ENCODE data around the gene DNAJC3.

- TF ChIP-seq CTCF (IDR thresholded peaks at IDR 0.05; ENCODE audit: poor library complexity), result no peak
- TF ChIP-seq EZH2 (IDR thresholded peaks at IDR 0.05; ENCODE audit: borderline replicate concordance), result no peak
- TF ChIP-seq EZH2phosphoT487 (IDR thresholded peaks at IDR 0.05; ENCODE audit: low read depth, severe bottlenecking, unreplicated experiment), result no peak
These were observed 49.3 kb upstream of the DNAJC3 start for GRCh38 chr13:95627590-95627989.
